ENCODE measurements around the gene SCLY. TPM values are rescaled to one million over a fixed set of nuclear protein-coding genes. Genes with fewer than 3 reads are reported as not detected.

Gene SCLY
- total and polyA plus RNA-seq, 2 of the 13 experiments (the other 11 are each of a cell fraction or from before 2014, with no cell fraction given), result 27.9 to 38.6 TPM

GRCh38 chr2:238029853-238030252 lies 30.9 kb upstream of the SCLY start (continued):
- no peak for TF ChIP-seq ZNF20 (CRISPR knock-in tag; IDR thresholded peaks at IDR 0.05)
- no peak for TF ChIP-seq PHB2 (IDR thresholded peaks at IDR 0.05; ENCODE audit: partially characterized antibody)
- TF ChIP-seq ZNF646 (CRISPR knock-in tag; IDR thresholded peaks at IDR 0.05), result 0 out of 2 replicates have a peak, but pooled peaks have one; percentile 21
- no peak for TF ChIP-seq HNF1A (IDR thresholded peaks at IDR 0.05; ENCODE audit: low read depth)
- TF ChIP-seq HNF1A (CRISPR knock-in tag; IDR thresholded peaks at IDR 0.05; ENCODE audit: borderline replicate concordance), result peak; percentile 71; the same call in 1 of the 2 replicates
- no peak for TF ChIP-seq ZNF33B (CRISPR knock-in tag; IDR thresholded peaks at IDR 0.05)
- TF ChIP-seq ZNF678 (CRISPR knock-in tag; IDR thresholded peaks at IDR 0.05), result 0 out of 2 replicates have a peak, but pooled peaks have one; percentile 29
- no peak for TF ChIP-seq TRIM24 (CRISPR knock-in tag; IDR thresholded peaks at IDR 0.05)
- no peak for TF ChIP-seq ZBTB40 (IDR thresholded peaks at IDR 0.05)
- no peak for TF ChIP-seq ZBTB40 (CRISPR knock-in tag; IDR thresholded peaks at IDR 0.05)
